Measurements from ENCODE around the gene PCDHA10.
"Not testable (repeated sequence)": the region's sequence is repeated elsewhere in the genome, so short reads cannot be mapped to it uniquely, and the experiment has no call there.

PCDHA10 gene

GRCh38 chr5:140876541-140877261 lies 21.0 kb downstream of the PCDHA10 start:
- in situ Hi-C loops (cut with HindIII; ENCODE audit: low pct_ligation_motif_present, low pct_unique_long_range_greater_than_20kb, low sequenced_read_pairs); DNase-seq: not testable (repeated sequence)

- in situ Hi-C loops (cut with HindIII; ENCODE audit: low pct_ligation_motif_present, low pct_unique_long_range_greater_than_20kb, low sequenced_read_pairs): no loop called here
Observed at GRCh38 chr5:140877262-140877581, 21.5 kb downstream of the PCDHA10 start.

GRCh38 chr5:140881889-140882590 lies 26.3 kb downstream of the PCDHA10 start, which contains the start of gene PCDHA13:
TSS of gene PCDHA13 (plus strand) at chr5:140882124. CDS start at chr5:140882269, 145 bp downstream.
- DNase-seq: no peak
- in situ Hi-C loops (cut with HindIII; ENCODE audit: low pct_ligation_motif_present, low pct_unique_long_range_greater_than_20kb, low sequenced_read_pairs): no loop called here

More at GRCh38 chr5:140877262-140877581, 21.5 kb downstream of the PCDHA10 start:
- no peak for DNase-seq

GRCh38 chr5:140882591-140882899 lies 26.8 kb downstream of the PCDHA10 start:
- DNase-seq: no peak
- in situ Hi-C loops (cut with HindIII; ENCODE audit: low pct_ligation_motif_present, low pct_unique_long_range_greater_than_20kb, low sequenced_read_pairs): no loop called here

GRCh38 chr5:140883373-140883772 lies 27.7 kb downstream of the PCDHA10 start:
- no peak for DNase-seq
- in situ Hi-C loops (cut with HindIII; ENCODE audit: low pct_ligation_motif_present, low pct_unique_long_range_greater_than_20kb, low sequenced_read_pairs): no loop called here

- in situ Hi-C loops (cut with HindIII; ENCODE audit: low pct_ligation_motif_present, low pct_unique_long_range_greater_than_20kb, low sequenced_read_pairs): no loop called here
- DNase-seq: no peak
Observed at GRCh38 chr5:140883927-140884697, 28.4 kb downstream of the PCDHA10 start.

GRCh38 chr5:140916325-140916724 lies 60.6 kb downstream of the PCDHA10 start:
- in situ Hi-C loops (cut with HindIII; ENCODE audit: low pct_ligation_motif_present, low pct_unique_long_range_greater_than_20kb, low sequenced_read_pairs): no loop called here
- DNase-seq: no peak
